ENCODE results near the gene SPEM2.

SPEM2 gene

GRCh38 chr17:7393613-7394451, 31.6 kb upstream of the SPEM2 start:
- DNase-seq (ENCODE audit: insufficient read length, low spot score) (peak; percentile 72), FAIRE-seq (no peak)

DNA sequence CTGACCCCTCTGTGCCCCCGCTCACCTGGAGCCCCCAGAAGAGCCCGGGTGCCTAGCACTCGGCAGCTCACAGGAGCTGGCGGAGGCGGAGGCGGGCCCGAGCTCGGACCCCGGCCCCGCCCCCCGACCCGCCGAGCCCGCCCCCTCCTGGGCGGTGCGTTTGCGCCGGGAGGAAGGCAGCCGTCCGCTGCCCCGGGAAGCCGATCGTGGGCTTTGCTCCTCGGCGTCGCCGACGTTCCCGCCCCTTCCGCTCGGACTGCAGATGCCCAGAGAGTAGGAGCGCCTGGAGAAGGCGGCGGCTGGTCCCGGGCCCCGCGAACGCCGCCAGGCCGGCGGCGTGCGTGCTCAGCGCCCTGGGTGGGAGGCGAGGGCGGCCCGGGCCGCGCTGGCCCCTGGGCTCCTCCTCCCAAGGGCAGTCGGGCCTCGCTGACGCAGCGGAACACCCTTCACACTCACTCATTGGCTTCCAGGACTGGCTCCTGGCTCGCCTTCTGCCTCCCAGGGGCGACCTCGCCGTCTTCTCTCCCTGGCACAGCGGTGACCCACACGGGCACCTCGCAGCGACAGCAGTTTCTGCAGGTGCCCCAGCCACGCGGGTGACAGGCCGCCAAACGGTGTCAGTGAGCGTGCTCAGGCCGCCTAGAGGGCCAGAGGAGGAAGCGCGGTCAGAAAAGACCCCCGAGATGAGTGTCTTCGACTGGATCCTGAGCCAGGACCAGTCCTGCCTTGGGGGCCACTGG, 30.8 kb upstream of the SPEM2 start, which contains the start of gene PLSCR3:
PLSCR3 (minus strand) TSS at position 74 of the 740 bp plus-strand sequence. CDS start 415 bp downstream, outside the sequence.
- TF ChIP-seq CTCF (IDR thresholded peaks at IDR 0.05; ENCODE audit: insufficient read depth, missing control alignments) = no peak
- FAIRE-seq = no peak
- DNase-seq (ENCODE audit: insufficient read length, low spot score) = peak; percentile 97

More at GRCh38 chr17:7393613-7394451, 31.6 kb upstream of the SPEM2 start:
- no peak for TF ChIP-seq CTCF (IDR thresholded peaks at IDR 0.05; ENCODE audit: insufficient read depth, missing control alignments)

- no peak for TF ChIP-seq CTCF (IDR thresholded peaks at IDR 0.05; ENCODE audit: insufficient read depth, missing control alignments)
- no peak for DNase-seq (ENCODE audit: insufficient read length, low spot score)
- no peak for FAIRE-seq
Measured at GRCh38 chr17:7396147-7396546, 29.3 kb upstream of the SPEM2 start.

GRCh38 chr17:7398612-7399011, 26.8 kb upstream of the SPEM2 start:
- no peak for TF ChIP-seq CTCF (IDR thresholded peaks at IDR 0.05; ENCODE audit: insufficient read depth, missing control alignments)
- DNase-seq (ENCODE audit: insufficient read length, low spot score) = no peak
- no peak for FAIRE-seq

DNA sequence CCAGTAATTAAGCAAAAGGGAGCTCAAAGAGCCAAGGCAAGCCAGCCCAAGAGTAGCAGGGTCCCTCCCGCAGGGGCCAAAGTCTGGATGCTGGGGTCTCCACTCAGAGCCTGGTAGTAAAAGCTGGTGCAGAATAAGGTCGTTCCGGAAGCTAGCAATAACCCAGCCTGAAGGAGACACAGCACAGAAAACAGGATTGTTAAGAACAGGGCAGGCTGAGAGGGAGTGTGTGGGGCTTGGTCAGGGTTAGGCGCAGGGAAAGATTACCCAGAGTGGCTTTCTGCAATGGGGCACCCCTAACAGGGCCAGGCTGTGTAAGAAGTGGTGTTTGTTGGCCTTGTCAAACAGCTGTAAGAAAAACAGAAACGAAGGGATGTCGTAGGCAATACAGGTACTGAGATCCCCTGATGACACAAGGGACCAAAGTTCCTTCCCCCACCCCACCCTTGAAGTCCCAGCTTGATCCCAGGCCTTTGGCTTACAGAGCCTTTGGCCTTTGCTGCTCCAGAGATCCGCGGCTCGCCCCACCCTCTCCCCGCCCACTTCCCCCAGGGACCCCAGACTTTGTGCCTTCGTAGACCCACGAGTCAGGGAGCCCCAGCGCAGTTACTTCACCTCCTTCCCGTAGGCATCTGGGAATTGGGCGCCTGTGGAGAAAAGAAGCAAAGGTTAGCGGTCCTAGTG, 22.2 kb upstream of the SPEM2 start:
- DNase-seq (ENCODE audit: insufficient read length, low spot score) (no peak), FAIRE-seq (no peak)
- no peak for TF ChIP-seq CTCF (IDR thresholded peaks at IDR 0.05; ENCODE audit: insufficient read depth, missing control alignments)

DNA sequence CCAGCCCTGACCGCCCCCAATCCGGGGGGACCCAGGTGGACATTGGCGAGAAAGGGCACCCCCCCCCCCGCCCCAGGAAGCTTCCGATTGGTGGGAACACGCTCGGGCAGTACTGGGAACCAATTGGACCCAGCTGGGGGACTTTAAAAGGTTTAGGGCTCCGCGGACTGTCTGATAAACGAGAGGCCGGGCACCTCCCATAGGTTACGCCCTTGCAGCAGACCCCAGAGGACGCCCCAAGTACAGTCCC, 21.8 kb upstream of the SPEM2 start:
- DNase-seq (ENCODE audit: insufficient read length, low spot score) = no peak
- TF ChIP-seq CTCF (IDR thresholded peaks at IDR 0.05; ENCODE audit: insufficient read depth, missing control alignments) = no peak
- FAIRE-seq = no peak

All from D721Med (cell line).